Activated naive CD4-positive, alpha-beta T cell (primary cell): ENCODE data around the gene UQCRC2.
"Not testable (repeated sequence)": the region's sequence is repeated elsewhere in the genome, so short reads cannot be mapped to it uniquely, and the experiment has no call there.

Source experiments
- DNase-seq, 4 experiments: peaks; one replicate each; lab custom pipeline; 2025; lab: John Stamatoyannopoulos, UW

The UQCRC2 gene

DNA sequence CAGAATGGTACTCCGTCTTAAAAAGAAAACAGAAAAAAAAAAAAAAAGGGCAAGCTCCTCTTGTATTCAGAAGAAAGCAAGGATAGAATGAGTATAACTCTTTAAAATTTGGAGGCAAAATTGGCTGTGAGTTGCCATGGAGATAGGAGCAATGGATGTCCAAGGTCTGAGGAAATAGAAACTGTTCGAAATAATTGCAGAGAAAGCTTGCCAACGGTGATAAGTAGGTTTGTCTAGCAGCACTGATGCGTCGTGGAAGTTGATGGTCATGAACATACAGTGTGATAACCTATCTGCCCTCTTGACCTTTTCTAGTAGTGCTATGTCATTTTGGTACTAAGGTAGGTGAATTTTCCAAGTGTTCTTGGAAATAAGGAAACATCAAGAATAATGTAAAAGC lies 57.7 kb downstream of the UQCRC2 start:
- DNase-seq: no peak

GRCh38 chr16:22012241-22012640 lies 59.1 kb downstream of the UQCRC2 start:
- DNase-seq: no peak

GRCh38 chr16:22013486-22013885 lies 60.3 kb downstream of the UQCRC2 start:
- no peak for DNase-seq

GRCh38 chr16:22014271-22014873 lies 61.2 kb downstream of the UQCRC2 start:
- no peak for DNase-seq

DNA sequence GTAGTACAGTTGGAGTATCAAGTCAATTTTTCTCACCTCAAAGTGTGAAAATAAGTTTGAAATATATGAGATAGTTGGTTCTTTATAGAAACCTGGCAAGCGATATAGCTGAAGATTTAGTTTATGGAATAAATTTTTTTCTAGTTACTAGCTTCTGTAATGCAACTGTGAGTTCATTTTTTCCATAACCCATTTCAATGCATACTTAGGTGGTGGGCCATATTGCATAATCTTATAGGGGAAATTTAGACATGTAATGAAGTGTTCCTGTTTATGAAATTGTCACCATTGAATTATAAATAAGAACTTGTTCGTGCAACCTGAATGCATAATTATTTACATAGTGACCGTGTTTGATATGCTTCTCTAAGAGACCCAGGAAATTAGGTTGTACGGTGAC lies 63.8 kb downstream of the UQCRC2 start:
- no peak for DNase-seq

DNA sequence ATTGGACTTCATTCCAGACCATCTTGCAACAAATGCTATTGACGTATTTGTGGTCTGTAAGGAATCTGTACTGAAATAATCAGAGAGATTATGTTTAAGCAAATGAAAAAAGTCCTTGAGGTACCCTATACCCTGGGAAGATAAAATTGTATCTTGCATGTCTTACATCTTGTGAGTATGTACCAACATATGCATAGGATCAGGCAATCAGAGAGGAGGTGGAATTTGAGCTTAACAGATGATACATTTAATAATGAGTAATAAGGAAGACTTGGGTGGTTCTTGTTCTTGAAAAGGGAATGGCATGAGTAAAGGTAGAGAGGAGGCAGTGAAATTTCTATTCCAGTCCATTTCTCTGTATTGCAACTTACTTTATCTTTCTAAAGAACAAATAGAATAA lies 65.4 kb downstream of the UQCRC2 start:
- no peak for DNase-seq

- no peak for DNase-seq
Measured at GRCh38 chr16:22022151-22022550, 69.0 kb downstream of the UQCRC2 start.

GRCh38 chr16:22023505-22023904 lies 70.3 kb downstream of the UQCRC2 start:
- DNase-seq: no peak

- DNase-seq: not testable (repeated sequence)
Measured at GRCh38 chr16:22024785-22025184, 71.6 kb downstream of the UQCRC2 start.

- no peak for DNase-seq
Measured at GRCh38 chr16:22027633-22028032, 74.5 kb downstream of the UQCRC2 start.

DNA sequence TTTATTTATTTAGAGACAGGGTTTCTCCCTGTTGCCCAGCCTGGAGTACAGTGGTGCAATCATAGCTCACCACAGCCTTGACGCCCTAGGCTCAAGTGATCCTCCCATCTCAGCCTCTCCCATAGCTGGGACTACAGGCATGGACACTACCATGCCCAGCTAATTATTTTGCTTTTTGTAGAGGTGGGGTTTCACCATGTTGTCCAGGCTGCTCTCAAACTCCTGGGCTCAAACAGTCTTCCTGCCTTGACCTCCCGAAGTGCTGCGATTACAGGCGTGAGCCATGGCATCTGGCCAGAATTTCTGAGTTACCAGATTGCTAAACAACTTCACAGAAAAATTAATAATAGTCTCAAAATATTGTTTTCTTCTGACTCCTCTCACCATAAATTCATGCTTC lies 76.5 kb downstream of the UQCRC2 start:
- no peak for DNase-seq

GRCh38 chr16:22030087-22030812 lies 77.1 kb downstream of the UQCRC2 start:
- DNase-seq: no peak

DNA sequence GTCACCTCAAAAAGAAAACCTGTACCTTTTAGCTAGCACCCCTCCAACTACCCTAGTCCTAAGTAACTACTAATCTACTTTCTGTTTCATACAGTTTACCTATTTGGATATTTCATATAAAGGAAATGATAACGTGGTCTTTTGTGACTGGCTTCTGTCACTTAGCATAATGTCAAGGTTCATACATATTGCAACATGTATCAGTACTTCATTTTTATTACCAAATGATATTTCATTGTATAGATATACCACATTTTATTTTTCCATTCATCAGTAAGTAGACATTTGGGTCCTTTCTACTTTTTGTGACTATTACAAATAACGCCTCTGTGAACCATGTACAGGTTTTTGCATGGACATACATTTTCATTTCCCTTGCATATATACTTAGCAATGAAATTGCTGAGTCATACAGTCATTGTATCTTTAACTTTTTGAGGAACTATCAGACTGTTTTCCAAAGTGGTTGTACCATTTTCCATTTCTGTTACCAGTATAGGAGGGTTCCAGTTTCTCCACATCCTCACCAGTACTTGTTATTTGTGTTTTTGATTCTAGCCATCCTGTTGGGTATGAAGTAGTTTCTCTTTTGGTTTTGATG lies 78.4 kb downstream of the UQCRC2 start:
- DNase-seq: no peak
